B cell (primary cell): ENCODE measurements around the gene RBM46.

Experiments
- EZH2 ChIP-seq: IDR thresholded peaks from 2 replicates; pipeline ENCODE4 v1.6.1; 2012; ENCODE audit warnings: borderline replicate concordance, low read depth, mild to moderate bottlenecking, moderate library complexity, low read length; ENCODE audit not compliant: insufficient read depth, poor library complexity, severe bottlenecking
- TF ChIP-seq, protein P1 (sequence below): fragments of 200-600 bp; IDR thresholded peaks from one replicate; pipeline ENCODE4 v1.8.0; 2022; ENCODE audit warnings: antibody characterized with exemption, mild to moderate bottlenecking

GRCh38 chr4:154738426-154738825 lies 42.6 kb upstream of the RBM46 start:
- TF ChIP-seq, protein P1, sequence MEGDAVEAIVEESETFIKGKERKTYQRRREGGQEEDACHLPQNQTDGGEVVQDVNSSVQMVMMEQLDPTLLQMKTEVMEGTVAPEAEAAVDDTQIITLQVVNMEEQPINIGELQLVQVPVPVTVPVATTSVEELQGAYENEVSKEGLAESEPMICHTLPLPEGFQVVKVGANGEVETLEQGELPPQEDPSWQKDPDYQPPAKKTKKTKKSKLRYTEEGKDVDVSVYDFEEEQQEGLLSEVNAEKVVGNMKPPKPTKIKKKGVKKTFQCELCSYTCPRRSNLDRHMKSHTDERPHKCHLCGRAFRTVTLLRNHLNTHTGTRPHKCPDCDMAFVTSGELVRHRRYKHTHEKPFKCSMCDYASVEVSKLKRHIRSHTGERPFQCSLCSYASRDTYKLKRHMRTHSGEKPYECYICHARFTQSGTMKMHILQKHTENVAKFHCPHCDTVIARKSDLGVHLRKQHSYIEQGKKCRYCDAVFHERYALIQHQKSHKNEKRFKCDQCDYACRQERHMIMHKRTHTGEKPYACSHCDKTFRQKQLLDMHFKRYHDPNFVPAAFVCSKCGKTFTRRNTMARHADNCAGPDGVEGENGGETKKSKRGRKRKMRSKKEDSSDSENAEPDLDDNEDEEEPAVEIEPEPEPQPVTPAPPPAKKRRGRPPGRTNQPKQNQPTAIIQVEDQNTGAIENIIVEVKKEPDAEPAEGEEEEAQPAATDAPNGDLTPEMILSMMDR = no peak
- no peak for TF ChIP-seq EZH2
